Chondrocyte (in vitro differentiated cells): Measurements from ENCODE around the gene PBX1. TPM values are rescaled to one million over a fixed set of nuclear protein-coding genes. Genes with fewer than 3 reads are reported as not detected.

Experiments
- DNase-seq: peaks from one replicate; pipeline ENCODE4 v3.0.0; 2021; ENCODE audit warnings: mixed read lengths, low spot score
- H3K27ac Mint-ChIP-seq: one replicate; pipeline ENCODE4 v1.8.0; 2021; ENCODE audit warnings: mild to moderate bottlenecking, moderate library complexity, mixed read lengths; ENCODE audit not compliant: unreplicated experiment
- H3K27me3 Mint-ChIP-seq: 2 replicates; pipeline ENCODE4 v1.8.0; 2021; ENCODE audit warnings: low read depth, mixed read lengths
- H3K36me3 Mint-ChIP-seq: 2 replicates; pipeline ENCODE4 v1.8.0; 2021; ENCODE audit warnings: low read depth, mixed read lengths
- H3K4me1 Mint-ChIP-seq: 2 replicates; pipeline ENCODE4 v1.8.0; 2021; ENCODE audit warnings: low read depth, mild to moderate bottlenecking, mixed read lengths
- H3K4me3 Mint-ChIP-seq: one replicate; pipeline ENCODE4 v1.8.0; 2021; ENCODE audit warnings: mild to moderate bottlenecking, moderate library complexity, mixed read lengths; ENCODE audit not compliant: unreplicated experiment
- H3K9me3 Mint-ChIP-seq: 2 replicates; pipeline ENCODE4 v1.8.0; 2021; ENCODE audit warnings: low read depth, mixed read lengths
- CTCF ChIP-seq: fragments of 200-600 bp; sonication (generic); IDR thresholded peaks from 2 replicates; pipeline ENCODE4 v1.5.0; 2021; ENCODE audit warnings: antibody characterized with exemption, mild to moderate bottlenecking, moderate library complexity
- total RNA-seq: library from RNA; stranded (reverse); gene quantifications from 3 replicates; pipeline ENCODE4 v1.2.1, GENCODE V29; 2021

Gene PBX1
- total RNA-seq, 1 donor from 2014 or later, result 23.0 TPM

GRCh38 chr1:164611754-164612642 lies 53.0 kb downstream of the PBX1 start:
- Mint-ChIP-seq H3K27ac (peak overlapping the region; percentile 13), H3K36me3 (no peaks in the 10 kb centered on the region), H3K27me3 (no peaks in the 10 kb centered on the region), H3K9me3 (no peaks in the 10 kb centered on the region), H3K4me1 (peaks cover 55% of the 10 kb centered on the region), H3K4me3 (peak overlapping the region; percentile 4)
- no peak for TF ChIP-seq CTCF
- DNase-seq, result no peak

GRCh38 chr1:164613176-164613575 lies 54.2 kb downstream of the PBX1 start:
- H3K4me3 Mint-ChIP-seq, result no peak overlapping the region
- DNase-seq, result no peak
- H3K27me3 Mint-ChIP-seq, result no peaks in the 10 kb centered on the region
- no peaks in the 10 kb centered on the region for H3K9me3 Mint-ChIP-seq
- H3K4me1 Mint-ChIP-seq, result peaks cover 55% of the 10 kb centered on the region
- no peak for TF ChIP-seq CTCF
- H3K36me3 Mint-ChIP-seq, result no peaks in the 10 kb centered on the region
- no peak overlapping the region for H3K27ac Mint-ChIP-seq

- TF ChIP-seq CTCF, result no peak
- Mint-ChIP-seq H3K4me1 (peaks cover 43% of the 10 kb centered on the region), H3K4me3 (no peak overlapping the region), H3K27me3 (no peaks in the 10 kb centered on the region), H3K36me3 (no peaks in the 10 kb centered on the region), H3K27ac (no peak overlapping the region), H3K9me3 (no peaks in the 10 kb centered on the region)
- DNase-seq, result no peak
Measured at GRCh38 chr1:164614316-164614715, 55.3 kb downstream of the PBX1 start.

- Mint-ChIP-seq H3K4me1 (peaks cover 17% of the 10 kb centered on the region), H3K9me3 (no peaks in the 10 kb centered on the region), H3K27ac (no peak overlapping the region), H3K4me3 (no peak overlapping the region), H3K27me3 (no peaks in the 10 kb centered on the region), H3K36me3 (no peaks in the 10 kb centered on the region)
- peak; percentile 88 for TF ChIP-seq CTCF
- no peak for DNase-seq
Measured at GRCh38 chr1:164617377-164618201, 58.6 kb downstream of the PBX1 start.

- Mint-ChIP-seq H3K27ac (no peak overlapping the region), H3K4me1 (peaks cover 12% of the 10 kb centered on the region), H3K4me3 (no peak overlapping the region), H3K36me3 (no peaks in the 10 kb centered on the region), H3K9me3 (no peaks in the 10 kb centered on the region), H3K27me3 (no peaks in the 10 kb centered on the region)
- TF ChIP-seq CTCF, result no peak
- no peak for DNase-seq
Measured at GRCh38 chr1:164618202-164618564, 59.2 kb downstream of the PBX1 start.
